ENCODE data around the gene CST9. TPM values are rescaled to one million over a fixed set of nuclear protein-coding genes. Genes with fewer than 3 reads are reported as not detected.

Gene CST9
- total and polyA plus RNA-seq, 9 of the 15 experiments (the other 6 are each of a cell fraction or from before 2014, with no cell fraction given) = not detected

DNA sequence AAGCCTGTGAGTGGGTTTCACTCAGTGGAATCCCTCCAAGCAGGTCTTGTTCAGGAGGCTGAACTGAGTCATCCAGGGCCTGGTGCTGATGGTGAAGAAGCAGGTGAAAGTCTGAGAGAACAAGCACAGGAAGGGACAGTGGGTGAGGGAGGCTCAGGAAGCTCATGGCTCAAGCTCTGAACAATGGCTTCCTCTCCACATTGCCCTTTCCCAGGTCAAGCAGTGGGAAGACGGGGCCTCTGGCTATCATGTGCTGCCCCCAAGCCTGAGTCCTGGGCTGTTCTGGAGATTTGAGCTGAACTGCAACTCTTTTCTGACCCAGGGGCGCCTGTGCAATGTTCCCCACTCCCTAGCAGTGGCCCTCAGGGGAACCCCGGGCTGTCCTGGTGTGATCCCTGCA lies 40.8 kb downstream of the CST9 start:
- intact Hi-C loops (cut with micrococcal nuclease) (no loop called here), in situ Hi-C loops (cut with MboI) (no loop called here)
- Histone ChIP-seq H3K9me3 (replicated peaks; ENCODE audit: control insufficient read depth, insufficient read depth, low read depth, low read length) (no peaks in the 10 kb centered on the region), H3K4me2 (ENCODE audit: insufficient read depth, low read length) (no peak overlapping the region), H3K9ac (ENCODE audit: insufficient read depth in 1 of 2, low read depth in 2 of 2, low read length in 2 of 2) (no peak overlapping the region), H3K36me3 (ENCODE audit: control insufficient read depth, insufficient read depth, low read length) (no peaks in the 10 kb centered on the region), H2AFZ (ENCODE audit: low read depth, low read length) (no peak overlapping the region), H3K27ac (ENCODE audit: extremely low read depth, low read depth, low read length) (no peak overlapping the region), H3K27me3 (ENCODE audit: control insufficient read depth in 2 of 2, insufficient read depth in 2 of 2, low read length in 2 of 2) (peaks cover 0 to 4% of the 10 kb centered on the region in 2 experiments; a peak in 1 of 5 replicates), H3K9me1 (ENCODE audit: control insufficient read depth, insufficient read depth, low read length) (no peaks in the 10 kb centered on the region), H4K20me1 (replicated peaks; ENCODE audit: control insufficient read depth, insufficient read depth, low read length) (no peaks in the 10 kb centered on the region), H3K4me3 (no peak overlapping the region), H3K79me2 (ENCODE audit: control insufficient read depth, insufficient read depth, low read length) (no peaks in the 10 kb centered on the region), H3K4me1 (replicated peaks in 1 of 2; ENCODE audit: control insufficient read depth in 2 of 2, insufficient read depth in 2 of 2, low read length in 2 of 2) (no peaks in the 10 kb centered on the region; a peak in 3 of 5 replicates)
- no peak for DNase-seq (ENCODE audit: extremely low read depth in 1 of 4, low spot score in 3 of 4)
- ChIA-PET CTCF (ENCODE audit: low intra/inter-chr PET ratio) (no interaction called here), POLR2A (no interaction called here)
- FAIRE-seq = no peak
- 0% methylated on average over 2 of the region's 3 CpGs for WGBS (ENCODE audit: insufficient coverage, low coverage, missing lambda C conversion rate)
- BruUV-seq (replicated peaks) = no TSS peak
- TF ChIP-seq ESRRA (IDR thresholded peaks at IDR 0.05; ENCODE audit: borderline replicate concordance, low read depth) (no peak), PCBP1 (IDR thresholded peaks at IDR 0.05; ENCODE audit: low read depth, low read length, poor library complexity, severe bottlenecking) (no peak), FOXJ2 (tag; IDR thresholded peaks at IDR 0.05) (no peak), MED1 (CRISPR knock-in tag; IDR thresholded peaks at IDR 0.05; ENCODE audit: borderline replicate concordance) (no peak), PTBP1 (IDR thresholded peaks at IDR 0.05; ENCODE audit: low read depth, low read length) (no peak), NONO (IDR thresholded peaks at IDR 0.05; ENCODE audit: low read depth in 2 of 2, low read length in 1 of 2) (no peak), THRA (IDR thresholded peaks at IDR 0.05) (no peak), POLR2B (IDR thresholded peaks at IDR 0.05; ENCODE audit: low read depth, partially characterized antibody) (no peak), STAT5A (IDR thresholded peaks at IDR 0.05; ENCODE audit: borderline replicate concordance, low read length) (no peak), SP1 (CRISPR knock-in tag; IDR thresholded peaks at IDR 0.05) (no peak), CHAMP1 (IDR thresholded peaks at IDR 0.05) (no peak), ZNF586 (CRISPR knock-in tag; conservative IDR thresholded peaks at IDR 0.05) (no peak), ASH1L (IDR thresholded peaks at IDR 0.05; ENCODE audit: borderline replicate concordance, low read depth, partially characterized antibody) (no peak), NFE2L1 (tag; IDR thresholded peaks at IDR 0.05; ENCODE audit: borderline replicate concordance, low read depth) (no peak), SNIP1 (IDR thresholded peaks at IDR 0.05; ENCODE audit: low read depth) (no peak)
- TF ChIP-seq, protein P1, sequence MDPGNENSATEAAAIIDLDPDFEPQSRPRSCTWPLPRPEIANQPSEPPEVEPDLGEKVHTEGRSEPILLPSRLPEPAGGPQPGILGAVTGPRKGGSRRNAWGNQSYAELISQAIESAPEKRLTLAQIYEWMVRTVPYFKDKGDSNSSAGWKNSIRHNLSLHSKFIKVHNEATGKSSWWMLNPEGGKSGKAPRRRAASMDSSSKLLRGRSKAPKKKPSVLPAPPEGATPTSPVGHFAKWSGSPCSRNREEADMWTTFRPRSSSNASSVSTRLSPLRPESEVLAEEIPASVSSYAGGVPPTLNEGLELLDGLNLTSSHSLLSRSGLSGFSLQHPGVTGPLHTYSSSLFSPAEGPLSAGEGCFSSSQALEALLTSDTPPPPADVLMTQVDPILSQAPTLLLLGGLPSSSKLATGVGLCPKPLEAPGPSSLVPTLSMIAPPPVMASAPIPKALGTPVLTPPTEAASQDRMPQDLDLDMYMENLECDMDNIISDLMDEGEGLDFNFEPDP (CRISPR knock-in tag; IDR thresholded peaks at IDR 0.05) = no peak
- ATAC-seq = no peak
